ENCODE measurements around the gene PROSER3. TPM values are rescaled to one million over a fixed set of nuclear protein-coding genes. Genes with fewer than 3 reads are reported as not detected.

The PROSER3 gene
- total RNA-seq, 1 experiment from 2014 or later: 37.3 TPM

DNA sequence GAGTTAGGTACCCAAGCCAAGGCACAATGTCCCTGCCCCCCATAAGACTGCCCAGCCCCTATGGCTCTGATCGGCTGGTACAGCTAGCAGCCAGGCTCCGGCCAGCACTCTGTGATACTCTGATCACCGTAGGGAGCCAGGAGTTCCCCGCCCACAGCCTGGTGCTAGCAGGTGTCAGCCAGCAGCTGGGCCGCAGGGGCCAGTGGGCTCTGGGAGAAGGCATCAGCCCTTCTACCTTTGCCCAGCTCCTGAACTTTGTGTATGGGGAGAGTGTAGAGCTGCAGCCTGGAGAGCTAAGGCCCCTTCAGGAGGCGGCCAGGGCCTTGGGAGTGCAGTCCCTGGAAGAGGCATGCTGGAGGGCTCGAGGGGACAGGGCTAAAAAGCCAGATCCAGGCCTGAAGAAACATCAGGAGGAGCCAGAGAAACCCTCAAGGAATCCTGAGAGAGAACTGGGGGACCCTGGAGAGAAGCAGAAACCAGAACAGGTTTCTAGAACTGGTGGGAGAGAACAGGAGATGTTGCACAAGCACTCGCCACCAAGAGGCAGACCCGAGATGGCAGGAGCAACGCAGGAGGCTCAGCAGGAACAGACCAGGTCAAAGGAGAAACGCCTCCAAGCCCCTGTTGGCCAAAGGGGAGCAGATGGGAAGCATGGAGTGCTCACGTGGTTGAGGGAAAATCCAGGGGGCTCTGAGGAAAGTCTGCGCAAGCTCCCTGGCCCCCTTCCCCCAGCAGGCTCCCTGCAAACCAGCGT is 43.2 kb upstream of the PROSER3 start:
- H3K9me3 Mint-ChIP-seq (ENCODE audit: unreplicated experiment): no peaks in the 10 kb centered on the region
- H3K4me1 Mint-ChIP-seq (ENCODE audit: insufficient read depth, unreplicated experiment): peaks cover 19% of the 10 kb centered on the region
- ChIA-PET POLR2A (interaction anchor here (1.4 kb wide), 1 partner anchor 70 kb away, joined by 3 read pairs; no protein-coding TSS in a partner anchor), CTCF (interaction anchor here (0.6 to 1.5 kb wide), 4 partner anchors 21 to 166 kb away, joined by 3 to 10 read pairs (median 3); no protein-coding TSS in a partner anchor)
- TF ChIP-seq, protein P1, sequence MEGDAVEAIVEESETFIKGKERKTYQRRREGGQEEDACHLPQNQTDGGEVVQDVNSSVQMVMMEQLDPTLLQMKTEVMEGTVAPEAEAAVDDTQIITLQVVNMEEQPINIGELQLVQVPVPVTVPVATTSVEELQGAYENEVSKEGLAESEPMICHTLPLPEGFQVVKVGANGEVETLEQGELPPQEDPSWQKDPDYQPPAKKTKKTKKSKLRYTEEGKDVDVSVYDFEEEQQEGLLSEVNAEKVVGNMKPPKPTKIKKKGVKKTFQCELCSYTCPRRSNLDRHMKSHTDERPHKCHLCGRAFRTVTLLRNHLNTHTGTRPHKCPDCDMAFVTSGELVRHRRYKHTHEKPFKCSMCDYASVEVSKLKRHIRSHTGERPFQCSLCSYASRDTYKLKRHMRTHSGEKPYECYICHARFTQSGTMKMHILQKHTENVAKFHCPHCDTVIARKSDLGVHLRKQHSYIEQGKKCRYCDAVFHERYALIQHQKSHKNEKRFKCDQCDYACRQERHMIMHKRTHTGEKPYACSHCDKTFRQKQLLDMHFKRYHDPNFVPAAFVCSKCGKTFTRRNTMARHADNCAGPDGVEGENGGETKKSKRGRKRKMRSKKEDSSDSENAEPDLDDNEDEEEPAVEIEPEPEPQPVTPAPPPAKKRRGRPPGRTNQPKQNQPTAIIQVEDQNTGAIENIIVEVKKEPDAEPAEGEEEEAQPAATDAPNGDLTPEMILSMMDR (IDR thresholded peaks at IDR 0.05; ENCODE audit: unreplicated experiment): no peak
- no TSS peak for BruUV-seq (replicated peaks)
- no peak overlapping the region for H3K27ac Mint-ChIP-seq (ENCODE audit: low read depth, unreplicated experiment)
- intact Hi-C loops (cut with micrococcal nuclease): no loop called here
- H3K4me3 Mint-ChIP-seq (ENCODE audit: unreplicated experiment): no peak overlapping the region
- H3K27me3 Mint-ChIP-seq (ENCODE audit: insufficient read depth, unreplicated experiment): no peaks in the 10 kb centered on the region
- H3K36me3 Mint-ChIP-seq (ENCODE audit: insufficient read depth, unreplicated experiment): no peaks in the 10 kb centered on the region
- DNase-seq (ENCODE audit: unreplicated experiment): no peak

DNA sequence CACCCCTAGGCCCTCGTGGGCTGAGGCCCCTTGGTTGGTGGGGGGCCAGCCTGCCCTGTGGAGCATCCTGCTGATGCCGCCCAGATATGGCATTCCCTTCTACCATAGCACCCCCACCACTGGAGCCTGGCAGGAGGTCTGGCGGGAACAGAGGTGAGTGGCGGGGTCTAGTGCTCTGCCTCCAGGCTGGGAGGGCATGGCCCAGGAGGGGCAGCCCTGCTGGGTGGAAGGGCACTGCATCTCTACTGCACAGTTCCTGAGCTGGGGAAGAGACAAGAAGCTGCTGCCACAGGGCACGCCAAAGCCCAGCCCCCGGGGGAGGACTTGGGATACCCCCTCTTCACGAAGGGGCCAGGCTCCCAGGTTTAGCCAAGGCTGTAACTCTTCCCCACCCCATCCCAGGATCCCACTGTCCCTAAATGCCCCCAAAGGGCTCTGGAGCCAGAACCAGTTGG is 42.6 kb upstream of the PROSER3 start:
- Mint-ChIP-seq H3K9me3 (ENCODE audit: unreplicated experiment) (no peaks in the 10 kb centered on the region), H3K4me3 (ENCODE audit: unreplicated experiment) (peak overlapping the region; percentile 88), H3K27ac (ENCODE audit: low read depth, unreplicated experiment) (peak overlapping the region; percentile 97), H3K4me1 (ENCODE audit: insufficient read depth, unreplicated experiment) (peaks cover 23% of the 10 kb centered on the region), H3K27me3 (ENCODE audit: insufficient read depth, unreplicated experiment) (no peaks in the 10 kb centered on the region), H3K36me3 (ENCODE audit: insufficient read depth, unreplicated experiment) (peaks cover 6% of the 10 kb centered on the region)
- TF ChIP-seq, protein P1 (IDR thresholded peaks at IDR 0.05; ENCODE audit: unreplicated experiment): no peak
- no peak for DNase-seq (ENCODE audit: unreplicated experiment)
- ChIA-PET CTCF (interaction anchor here (0.5 to 1.5 kb wide), 10 partner anchors 9 to 216 kb away, joined by 3 to 10 read pairs (median 3); no protein-coding TSS in a partner anchor), POLR2A (interaction anchor here (0.9 to 1.4 kb wide), 2 partner anchors 30 to 70 kb away, joined by 3 read pairs; partner anchors contain the start of genes PSENEN and U2AF1L4)
- intact Hi-C loops (cut with micrococcal nuclease): no loop called here
- BruUV-seq (replicated peaks): no TSS peak

DNA sequence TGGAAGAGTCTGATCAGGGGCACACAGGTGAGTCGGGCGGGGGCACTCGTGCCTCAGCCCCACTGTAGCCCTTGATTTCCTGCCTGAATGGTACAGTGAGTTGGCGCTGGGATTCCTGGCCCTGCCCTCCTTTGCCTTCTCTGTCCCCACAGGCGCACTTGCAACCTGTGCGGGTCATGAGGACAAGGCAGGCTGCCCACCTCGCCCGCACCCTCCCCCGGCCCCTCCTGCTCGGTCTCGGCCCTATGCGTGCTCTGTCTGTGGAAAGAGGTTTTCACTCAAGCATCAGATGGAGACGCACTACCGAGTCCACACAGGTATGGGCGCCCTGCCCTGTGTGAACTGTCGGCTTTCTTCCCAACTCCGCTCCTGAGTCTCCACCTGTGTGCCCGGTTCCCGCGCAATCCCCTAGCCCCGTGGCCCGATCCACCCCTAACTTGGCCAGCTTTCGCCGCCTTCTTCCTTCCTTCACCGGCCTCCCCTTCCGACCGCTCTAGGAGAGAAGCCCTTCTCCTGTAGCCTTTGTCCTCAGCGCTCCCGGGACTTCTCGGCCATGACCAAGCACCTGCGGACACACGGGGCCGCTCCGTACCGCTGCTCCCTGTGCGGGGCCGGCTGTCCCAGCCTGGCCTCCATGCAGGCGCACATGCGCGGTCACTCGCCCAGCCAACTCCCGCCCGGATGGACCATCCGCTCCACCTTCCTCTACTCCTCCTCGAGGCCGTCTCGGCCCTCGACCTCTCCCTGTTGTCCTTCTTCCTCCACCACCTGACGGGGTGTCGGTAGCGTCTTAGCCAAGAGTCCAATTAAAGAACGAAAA is 41.8 kb upstream of the PROSER3 start:
- ChIA-PET POLR2A (interaction anchor here (0.9 to 1.4 kb wide), 2 partner anchors 29 to 71 kb away, joined by 3 read pairs; partner anchors contain the start of genes PSENEN and U2AF1L4), CTCF (interaction anchor here (0.5 to 1.3 kb wide), 8 partner anchors 9 to 215 kb away, joined by 3 to 8 read pairs (median 3); no protein-coding TSS in a partner anchor)
- H3K27me3 Mint-ChIP-seq (ENCODE audit: insufficient read depth, unreplicated experiment): no peaks in the 10 kb centered on the region
- H3K4me3 Mint-ChIP-seq (ENCODE audit: unreplicated experiment): peak overlapping the region; percentile 88
- TF ChIP-seq, protein P1 (IDR thresholded peaks at IDR 0.05; ENCODE audit: unreplicated experiment): no peak
- H3K36me3 Mint-ChIP-seq (ENCODE audit: insufficient read depth, unreplicated experiment): peaks cover 14% of the 10 kb centered on the region
- H3K4me1 Mint-ChIP-seq (ENCODE audit: insufficient read depth, unreplicated experiment): peaks cover 23% of the 10 kb centered on the region
- intact Hi-C loops (cut with micrococcal nuclease): no loop called here
- DNase-seq (ENCODE audit: unreplicated experiment): no peak
- no peaks in the 10 kb centered on the region for H3K9me3 Mint-ChIP-seq (ENCODE audit: unreplicated experiment)
- TSS peak; percentile 22 for BruUV-seq (replicated peaks)
- peak overlapping the region; percentile 97 for H3K27ac Mint-ChIP-seq (ENCODE audit: low read depth, unreplicated experiment)
